Fibroblast of skin of left quadriceps (primary cell): ENCODE measurements around the gene NBEA.
A peak's percentile ranks its signal among the peaks of the same experiment; 100 is the strongest.

Experiments used
- DNase-seq, 2 experiments: peaks; one replicate each; pipeline ENCODE4 v3.0.0-alpha.2; 2013; ENCODE audit warnings: low read depth in 2 of 2

Gene NBEA

GRCh38 chr13:35266412-35266811 lies 324.3 kb downstream of the NBEA start:
- DNase-seq, result no peak

- DNase-seq, result no peak
Measured at GRCh38 chr13:35278917-35279316, 336.8 kb downstream of the NBEA start.

GRCh38 chr13:35279500-35279899 lies 337.4 kb downstream of the NBEA start:
- no peak for DNase-seq

- no peak for DNase-seq
Measured at GRCh38 chr13:35283856-35284255, 341.8 kb downstream of the NBEA start.

- no peak for DNase-seq
Measured at GRCh38 chr13:35285677-35286076, 343.6 kb downstream of the NBEA start.

GRCh38 chr13:35292329-35292728 lies 350.3 kb downstream of the NBEA start:
- no peak for DNase-seq

- peak; percentile 18 to 27 for DNase-seq
Measured at GRCh38 chr13:35293579-35294226, 351.6 kb downstream of the NBEA start.

- DNase-seq, result no peak
Measured at GRCh38 chr13:35309706-35310105, 367.6 kb downstream of the NBEA start.

- no peak for DNase-seq
Measured at GRCh38 chr13:35332134-35332533, 390.1 kb downstream of the NBEA start.

GRCh38 chr13:35333157-35333556 lies 391.1 kb downstream of the NBEA start:
- DNase-seq, result no peak

GRCh38 chr13:35342440-35342839 lies 400.4 kb downstream of the NBEA start:
- DNase-seq, result no peak

GRCh38 chr13:35343417-35343816 lies 401.3 kb downstream of the NBEA start:
- DNase-seq, result no peak

- DNase-seq, result no peak
Measured at GRCh38 chr13:35345992-35346391, 403.9 kb downstream of the NBEA start.

- DNase-seq, result no peak
Measured at GRCh38 chr13:35346494-35346893, 404.4 kb downstream of the NBEA start.

- DNase-seq, result no peak
Measured at GRCh38 chr13:35347679-35348205, 405.7 kb downstream of the NBEA start.

- no peak for DNase-seq
Measured at GRCh38 chr13:35349052-35349451, 407.0 kb downstream of the NBEA start.

GRCh38 chr13:35349673-35350278 lies 407.7 kb downstream of the NBEA start:
- DNase-seq, result no peak

GRCh38 chr13:35354285-35354684 lies 412.2 kb downstream of the NBEA start:
- DNase-seq, result no peak

GRCh38 chr13:35354882-35355281 lies 412.8 kb downstream of the NBEA start:
- DNase-seq, result no peak

GRCh38 chr13:35356572-35356971 lies 414.5 kb downstream of the NBEA start:
- no peak for DNase-seq

- no peak for DNase-seq
Measured at GRCh38 chr13:35365883-35366282, 423.8 kb downstream of the NBEA start.

GRCh38 chr13:35367586-35367985 lies 425.5 kb downstream of the NBEA start:
- DNase-seq, result no peak

- DNase-seq, result no peak
Measured at GRCh38 chr13:35378939-35379338, 436.9 kb downstream of the NBEA start.

GRCh38 chr13:35379663-35380062 lies 437.6 kb downstream of the NBEA start:
- no peak for DNase-seq
